Keratinocyte (primary cell): ENCODE results near the gene TTC28. TPM values are rescaled to one million over a fixed set of nuclear protein-coding genes. Genes with fewer than 3 reads are reported as not detected.

ENCODE experiments used
- DNase-seq: peaks from one replicate; pipeline ENCODE4 v3.0.0-alpha.2; 2011; ENCODE audit warnings: low read depth, missing footprints, low spot score
- FAIRE-seq: peaks from 2 replicates; lab custom pipeline; 2011; peaks lifted over from hg19 to GRCh38; lab: Jason Lieb, UNC
- H2AFZ ChIP-seq: 2 replicates; pipeline ENCODE4 v1.6.0; 2012; ENCODE audit warnings: low read length, control low read depth, inconsistent platforms; ENCODE audit not compliant: control insufficient read depth
- H3K27ac ChIP-seq: 2 replicates; pipeline ENCODE4 v1.5.1; 2011; ENCODE audit warnings: low read length; ENCODE audit not compliant: control insufficient read depth, insufficient read depth
- H3K27me3 ChIP-seq: 3 replicates; pipeline ENCODE4 v1.6.0; 2011; ENCODE audit warnings: low read length; ENCODE audit not compliant: control insufficient read depth, insufficient read depth; ENCODE audit errors: extremely low read depth
- H3K36me3 ChIP-seq, 2 experiments: 2 replicates in 1 of 2; 3 replicates in 1 of 2; pipeline ENCODE4 v1.5.1; 2011; ENCODE audit warnings: low read length in 2 of 2, mild to moderate bottlenecking in 1 of 2; ENCODE audit not compliant: control insufficient read depth in 2 of 2, insufficient read depth in 2 of 2; ENCODE audit errors: extremely low read depth in 1 of 2
- H3K4me1 ChIP-seq: 3 replicates; pipeline ENCODE4 v1.5.1; 2011; ENCODE audit warnings: low read length; ENCODE audit not compliant: control insufficient read depth, insufficient read depth; ENCODE audit errors: extremely low read depth
- H3K4me2 ChIP-seq: 3 replicates; pipeline ENCODE4 v1.6.0; 2011; ENCODE audit warnings: low read depth, low read length; ENCODE audit not compliant: control insufficient read depth, insufficient read depth; ENCODE audit errors: extremely low read depth
- H3K4me3 ChIP-seq, 3 experiments: fragments of 200-600 bp in 1 of 3; sonication (generic) in 1 of 3; 2 replicates in 2 of 3; 3 replicates in 1 of 3; pipeline ENCODE4 v1.5.1; 2011 to 2016; ENCODE audit warnings: low read length in 3 of 3, mild to moderate bottlenecking in 3 of 3, control low read depth in 2 of 3, inconsistent platforms in 1 of 3, low read depth in 1 of 3, mixed read lengths in 1 of 3, mixed run types in 1 of 3, moderate library complexity in 1 of 3; ENCODE audit not compliant: control insufficient read depth in 2 of 3, insufficient read depth in 2 of 3; ENCODE audit errors: extremely low read depth in 1 of 3
- H3K79me2 ChIP-seq: 2 replicates; pipeline ENCODE4 v1.6.0; 2012; ENCODE audit warnings: low read length; ENCODE audit not compliant: control insufficient read depth, insufficient read depth
- H3K9ac ChIP-seq: 3 replicates; pipeline ENCODE4 v1.6.0; 2011; ENCODE audit warnings: low read length; ENCODE audit not compliant: control insufficient read depth, insufficient read depth; ENCODE audit errors: extremely low read depth
- H3K9me1 ChIP-seq: 3 replicates; pipeline ENCODE4 v1.6.0; 2011; ENCODE audit warnings: low read length; ENCODE audit not compliant: control insufficient read depth, insufficient read depth; ENCODE audit errors: extremely low read depth
- H3K9me3 ChIP-seq: 2 replicates; pipeline ENCODE4 v1.5.1; 2012; ENCODE audit warnings: low read depth, low read length; ENCODE audit not compliant: control insufficient read depth
- H4K20me1 ChIP-seq: 3 replicates; pipeline ENCODE4 v1.6.0; 2011; ENCODE audit warnings: low read length; ENCODE audit not compliant: control insufficient read depth, insufficient read depth; ENCODE audit errors: extremely low read depth
- EZH2 ChIP-seq: IDR thresholded peaks from one replicate; pipeline ENCODE4 v1.6.1; 2012; ENCODE audit warnings: inconsistent platforms, mild to moderate bottlenecking, low read length, moderate library complexity
- dilution Hi-C: fragments of 300-500 bp; cut with MboI; formaldehyde crosslinking; loops from one replicate; pipeline ENCODE4 v1.7.0; 2020; ENCODE audit warnings: low sequenced_read_pairs; ENCODE audit not compliant: extremely low pct_ligation_motif_present
- polyA plus RNA-seq, 5 experiments: library from polyadenylated mRNA; depleted of rRNA in 3 of 5; stranded (reverse) in 3 of 5; stranded (forward) in 1 of 5; unstranded in 1 of 5; fragments of >200 nt; gene quantifications; 1 replicate in 1 of 5; 2 replicates in 3 of 5; 3 replicates in 1 of 5; pipeline versions ENCODE4 v1.2.1 to v1.2.3, GENCODE V29; 2011 to 2012; ENCODE audit warnings: missing spikeins in 2 of 5, low read depth in 1 of 5, low replicate concordance in 1 of 5
- TF ChIP-seq, protein P1 (sequence below), 3 experiments: IDR thresholded peaks in 1 of 3; conservative IDR thresholded peaks in 1 of 3; optimal IDR thresholded peaks in 1 of 3; 2 replicates in 2 of 3; 3 replicates in 1 of 3; pipeline versions ENCODE3 to v1.5.1; 2011; ENCODE audit warnings: low read length in 3 of 3, mild to moderate bottlenecking in 3 of 3, moderate library complexity in 2 of 3, control low read depth in 1 of 3, inconsistent platforms in 1 of 3; ENCODE audit not compliant: insufficient read depth in 2 of 3; ENCODE audit errors: extremely low read depth in 1 of 3

TTC28 gene
- polyA plus RNA-seq, 1 donor (not counting 4 experiments of a cell fraction or from before 2014, with no cell fraction given): 0.66 TPM

GRCh38 chr22:28609921-28610320, 69.7 kb downstream of the TTC28 start:
- H3K79me2 ChIP-seq: no peaks in the 10 kb centered on the region
- H3K4me3 ChIP-seq: no peak overlapping the region
- H3K36me3 ChIP-seq: no peaks in the 10 kb centered on the region
- FAIRE-seq (no peak), DNase-seq (no peak)
- no peaks in the 10 kb centered on the region for H4K20me1 ChIP-seq
- H3K4me2 ChIP-seq: no peak overlapping the region
- H3K27me3 ChIP-seq: no peaks in the 10 kb centered on the region
- H3K9ac ChIP-seq: no peak overlapping the region
- no peak overlapping the region for H3K27ac ChIP-seq
- no peaks in the 10 kb centered on the region for H3K9me1 ChIP-seq
- TF ChIP-seq EZH2: no peak
- TF ChIP-seq, protein P1, sequence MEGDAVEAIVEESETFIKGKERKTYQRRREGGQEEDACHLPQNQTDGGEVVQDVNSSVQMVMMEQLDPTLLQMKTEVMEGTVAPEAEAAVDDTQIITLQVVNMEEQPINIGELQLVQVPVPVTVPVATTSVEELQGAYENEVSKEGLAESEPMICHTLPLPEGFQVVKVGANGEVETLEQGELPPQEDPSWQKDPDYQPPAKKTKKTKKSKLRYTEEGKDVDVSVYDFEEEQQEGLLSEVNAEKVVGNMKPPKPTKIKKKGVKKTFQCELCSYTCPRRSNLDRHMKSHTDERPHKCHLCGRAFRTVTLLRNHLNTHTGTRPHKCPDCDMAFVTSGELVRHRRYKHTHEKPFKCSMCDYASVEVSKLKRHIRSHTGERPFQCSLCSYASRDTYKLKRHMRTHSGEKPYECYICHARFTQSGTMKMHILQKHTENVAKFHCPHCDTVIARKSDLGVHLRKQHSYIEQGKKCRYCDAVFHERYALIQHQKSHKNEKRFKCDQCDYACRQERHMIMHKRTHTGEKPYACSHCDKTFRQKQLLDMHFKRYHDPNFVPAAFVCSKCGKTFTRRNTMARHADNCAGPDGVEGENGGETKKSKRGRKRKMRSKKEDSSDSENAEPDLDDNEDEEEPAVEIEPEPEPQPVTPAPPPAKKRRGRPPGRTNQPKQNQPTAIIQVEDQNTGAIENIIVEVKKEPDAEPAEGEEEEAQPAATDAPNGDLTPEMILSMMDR (optimal IDR thresholded peaks at IDR 0.05 in 1 of 3, IDR thresholded peaks at IDR 0.05 in 1 of 3, conservative IDR thresholded peaks at IDR 0.05 in 1 of 3; ENCODE audit: extremely low read depth in 1 of 3, insufficient read depth in 2 of 3, low read length in 3 of 3): no peak
- dilution Hi-C loops: no loop called here
- no peak overlapping the region for H2AFZ ChIP-seq
- no peaks in the 10 kb centered on the region for H3K4me1 ChIP-seq
- no peaks in the 10 kb centered on the region for H3K9me3 ChIP-seq

- Histone ChIP-seq H3K4me2 (no peak overlapping the region), H3K4me3 (no peak overlapping the region), H3K27ac (no peak overlapping the region), H3K27me3 (no peaks in the 10 kb centered on the region), H3K36me3 (no peaks in the 10 kb centered on the region), H3K4me1 (no peaks in the 10 kb centered on the region), H4K20me1 (no peaks in the 10 kb centered on the region), H3K79me2 (no peaks in the 10 kb centered on the region), H3K9me3 (no peaks in the 10 kb centered on the region), H3K9me1 (no peaks in the 10 kb centered on the region), H3K9ac (no peak overlapping the region), H2AFZ (no peak overlapping the region)
- DNase-seq (no peak), FAIRE-seq (no peak)
- dilution Hi-C loops: no loop called here
- TF ChIP-seq, protein P1 (optimal IDR thresholded peaks at IDR 0.05 in 1 of 3, IDR thresholded peaks at IDR 0.05 in 1 of 3, conservative IDR thresholded peaks at IDR 0.05 in 1 of 3; ENCODE audit: extremely low read depth in 1 of 3, insufficient read depth in 2 of 3, low read length in 3 of 3): no peak
- TF ChIP-seq EZH2: no peak
Observed at GRCh38 chr22:28608546-28608945, 71.1 kb downstream of the TTC28 start.
